CD4-positive, alpha-beta T cell treated with Interleukin-21 for 1 hour (primary cell): Measurements from ENCODE around the gene OR5T1.

ENCODE experiments used
- DNase-seq: peaks from one replicate; pipeline ENCODE4 v3.0.0-alpha.2; 2020

The OR5T1 gene

DNA sequence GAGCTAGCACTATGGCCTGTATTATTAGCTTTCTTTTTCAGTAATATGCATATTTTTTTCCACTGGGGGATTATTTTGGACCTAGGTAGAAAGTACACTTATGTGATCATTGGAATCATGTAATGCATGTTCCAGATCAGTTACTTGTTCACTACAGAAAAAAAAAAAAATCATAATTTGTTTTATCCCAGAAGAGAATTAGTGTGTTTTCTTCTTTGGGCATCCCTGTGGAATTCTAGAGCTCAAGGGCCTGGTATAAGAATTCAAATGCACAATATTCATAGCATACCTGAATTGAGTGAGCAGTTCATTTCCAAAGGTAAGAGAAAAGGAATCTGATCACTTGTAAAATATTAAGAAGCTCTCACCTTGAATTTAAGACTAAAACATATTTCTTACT, at the start of gene OR5T1:
Gene OR5T1 (plus strand): TSS at position 301 of the 400 bp plus-strand sequence. CDS start 1,485 bp downstream, outside the sequence.
- DNase-seq: no peak

DNA sequence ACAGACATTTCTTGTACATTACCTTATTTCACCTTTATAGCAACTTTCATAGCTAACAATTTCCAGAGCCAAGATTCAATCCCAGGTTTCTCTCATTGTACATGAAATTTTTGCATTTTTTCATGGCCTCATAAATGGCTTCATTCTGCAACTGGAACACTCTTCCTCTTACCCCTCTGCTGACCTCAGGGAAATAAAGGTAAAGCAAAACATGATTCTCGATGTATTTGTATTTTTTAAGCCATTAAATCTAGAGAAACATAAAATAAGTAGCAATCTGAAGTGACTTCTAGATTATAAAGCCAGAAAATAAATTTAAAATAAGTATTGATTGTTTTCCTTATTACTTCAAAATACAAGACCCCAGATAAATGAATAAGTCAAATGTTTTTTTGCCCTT, 39.8 kb upstream of the OR5T1 start, which contains the start of gene OR5T2:
Gene OR5T2 (minus strand): TSS at position 101 of the 400 bp plus-strand sequence. CDS start 1,193 bp downstream, outside the sequence.
- DNase-seq: no peak

DNA sequence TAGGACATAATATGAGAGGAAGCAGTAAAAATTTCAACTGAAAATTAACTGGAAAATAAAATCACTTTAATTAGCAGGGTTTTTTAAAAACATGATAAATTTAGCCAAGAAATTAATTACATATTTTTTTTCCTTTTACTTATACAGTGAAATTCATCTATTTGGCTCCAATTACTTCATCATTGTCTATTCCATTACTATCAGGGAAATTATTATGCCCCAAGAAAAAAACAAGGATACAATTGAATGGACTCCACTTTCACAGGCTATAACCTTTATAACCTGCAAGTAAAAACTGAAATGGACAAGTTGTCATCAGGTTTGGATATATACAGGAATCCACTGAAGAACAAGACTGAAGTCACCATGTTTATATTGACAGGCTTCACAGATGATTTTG, 22.0 kb upstream of the OR5T1 start, which contains the start of gene OR5T3:
Gene OR5T3 (plus strand): TSS at position 301 of the 400 bp plus-strand sequence. CDS start 0 bp downstream, at position 301.
- no peak for DNase-seq

DNA sequence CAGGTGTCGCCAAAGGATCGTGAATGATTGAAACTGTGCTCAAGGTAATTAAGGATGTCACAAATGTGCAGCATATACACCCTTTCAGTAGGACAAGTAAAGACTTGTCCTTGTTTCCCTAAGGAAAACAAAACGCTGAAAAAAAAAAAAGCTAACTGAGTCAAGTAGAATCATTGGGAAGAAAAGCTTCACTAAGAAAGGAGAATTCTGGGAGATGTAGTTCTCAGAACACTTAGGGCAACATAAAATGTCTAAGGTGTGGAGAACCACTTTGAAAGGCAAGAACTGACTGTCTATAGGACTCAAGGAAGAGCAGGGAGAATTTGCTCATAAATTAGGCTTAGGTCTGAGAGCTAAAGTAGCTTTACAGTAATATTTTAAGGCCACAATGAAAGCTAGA, 2.9 kb upstream of the OR5T1 start:
- no peak for DNase-seq

DNA sequence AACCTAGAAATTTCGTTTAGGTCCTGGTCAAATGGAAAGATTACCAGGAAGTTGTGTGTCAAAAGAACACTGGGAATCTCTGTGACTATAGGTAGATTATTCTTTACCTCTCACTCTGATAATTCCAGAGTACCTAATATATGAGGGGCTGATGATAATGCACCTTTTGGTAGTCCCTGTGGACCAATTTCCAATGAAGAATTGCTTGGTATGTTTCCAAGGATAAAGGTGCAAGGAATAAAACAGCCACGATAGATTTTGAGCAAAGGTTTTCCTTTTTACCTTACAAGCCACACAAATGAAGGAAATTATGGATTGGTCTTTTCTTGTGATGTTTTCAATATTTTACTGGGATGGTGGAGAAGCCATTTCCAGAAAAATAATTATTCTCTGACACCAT, 18.2 kb downstream of the OR5T1 start, which contains the start of gene OR8H1:
Gene OR8H1 (minus strand): TSS at position 101 of the 400 bp plus-strand sequence. CDS start 1,192 bp downstream, outside the sequence.
- no peak for DNase-seq

DNA sequence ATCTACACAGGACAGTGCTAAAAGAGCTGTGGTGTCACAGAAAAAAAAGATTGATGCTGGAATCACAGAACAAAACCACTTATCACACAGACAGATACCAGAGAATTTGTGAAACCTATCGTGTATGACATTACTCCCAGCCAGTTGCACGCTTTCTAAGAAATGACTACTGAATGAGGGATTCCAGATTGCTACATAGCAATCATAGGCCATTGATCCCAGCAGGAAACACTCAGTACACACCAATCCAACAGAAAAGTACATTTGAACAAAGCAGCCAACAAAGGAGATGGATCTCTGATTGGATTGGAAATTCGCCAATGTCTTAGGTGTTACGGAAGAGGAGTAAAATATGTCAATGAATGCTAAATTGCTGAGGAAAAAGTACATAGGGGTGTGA, 22.9 kb downstream of the OR5T1 start:
- DNase-seq: no peak

DNA sequence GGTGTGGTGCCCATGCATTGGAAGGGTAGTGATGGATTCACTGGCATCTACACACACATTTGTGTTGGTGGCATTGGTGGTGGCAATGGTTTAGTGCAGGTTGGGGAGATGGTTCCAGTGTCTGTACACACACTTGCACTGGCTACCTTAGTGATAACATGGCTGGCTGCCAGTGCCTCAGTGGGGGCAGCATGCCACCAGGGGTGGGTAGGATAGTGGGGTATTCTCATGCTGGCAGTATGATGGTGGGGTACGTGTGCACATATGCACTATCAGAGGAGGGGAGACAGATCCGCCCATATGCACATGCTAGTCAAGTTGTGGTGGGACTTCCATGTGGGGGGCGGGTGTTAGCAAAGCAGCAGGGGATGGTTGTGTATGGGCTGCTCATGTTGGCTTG, 33.9 kb downstream of the OR5T1 start:
- no peak for DNase-seq

DNA sequence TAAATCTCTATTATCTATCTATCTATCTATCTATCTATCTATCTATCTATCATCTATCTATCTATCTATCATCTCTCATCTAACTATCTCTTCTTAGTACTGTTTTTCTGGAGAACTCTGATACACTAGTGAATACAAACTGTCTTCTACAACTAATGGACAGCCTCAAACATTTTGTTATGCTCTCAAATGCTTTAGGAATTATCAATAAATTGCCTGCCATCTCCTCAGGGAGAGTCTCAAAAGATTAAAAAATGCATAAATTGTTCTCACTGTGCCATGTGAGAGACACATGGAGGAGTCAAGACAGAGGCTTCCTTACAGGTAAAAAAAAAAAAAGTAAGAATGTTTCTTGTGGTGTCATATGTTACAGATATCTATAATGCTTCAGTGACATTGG, 40.9 kb downstream of the OR5T1 start, which contains the start of gene OR8K3:
Gene OR8K3 (plus strand): TSS at position 301 of the 400 bp plus-strand sequence. CDS start 3,163 bp downstream, outside the sequence.
- no peak for DNase-seq
